HG02798 (cell line): ENCODE results near the gene PLEKHN1.
"Not testable (repeated sequence)": the region's sequence is repeated elsewhere in the genome, so short reads cannot be mapped to it uniquely, and the experiment has no call there.

Experiments
- ATAC-seq: cut with Tn5 transposase; IDR thresholded peaks from one replicate; pipeline ENCODE4 v1.9.1; 2021; ENCODE audit warnings: mild to moderate bottlenecking; ENCODE audit not compliant: unreplicated experiment, poor library complexity

PLEKHN1 gene

DNA sequence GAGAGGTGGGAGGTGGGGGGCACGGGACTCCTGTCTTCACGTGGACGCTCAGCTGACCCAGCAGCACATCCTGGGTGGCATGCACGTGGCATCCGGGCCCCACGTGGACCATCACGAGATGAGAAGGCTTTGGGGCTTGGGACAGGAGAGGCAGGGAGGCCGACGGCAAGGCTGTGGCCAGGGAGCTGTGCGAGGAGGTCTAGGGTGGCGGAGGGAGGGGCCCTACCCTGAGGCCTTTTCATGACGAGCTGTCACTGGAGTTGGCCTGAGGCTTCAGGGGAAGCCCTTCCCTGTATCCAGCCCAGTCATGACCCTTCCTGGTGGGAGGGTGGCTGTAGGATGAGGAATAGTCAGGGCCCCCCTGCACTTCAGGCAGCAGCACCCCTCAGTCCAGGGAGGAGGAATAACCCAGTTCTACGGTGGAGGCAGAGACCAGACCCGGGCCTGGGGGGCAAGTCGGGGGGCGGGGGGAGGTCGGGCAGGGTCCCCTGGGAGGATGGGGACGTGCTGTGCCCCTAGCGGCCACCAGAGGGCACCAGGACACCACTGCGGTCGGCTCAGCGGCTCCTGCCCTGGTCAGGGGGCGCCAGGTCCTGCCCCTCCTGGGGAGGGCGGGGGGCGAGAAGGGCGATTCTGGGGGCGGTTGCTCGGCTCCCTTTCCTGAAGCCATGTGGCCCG lies 17.7 kb downstream of the PLEKHN1 start:
- peak; percentile 53 for ATAC-seq

DNA sequence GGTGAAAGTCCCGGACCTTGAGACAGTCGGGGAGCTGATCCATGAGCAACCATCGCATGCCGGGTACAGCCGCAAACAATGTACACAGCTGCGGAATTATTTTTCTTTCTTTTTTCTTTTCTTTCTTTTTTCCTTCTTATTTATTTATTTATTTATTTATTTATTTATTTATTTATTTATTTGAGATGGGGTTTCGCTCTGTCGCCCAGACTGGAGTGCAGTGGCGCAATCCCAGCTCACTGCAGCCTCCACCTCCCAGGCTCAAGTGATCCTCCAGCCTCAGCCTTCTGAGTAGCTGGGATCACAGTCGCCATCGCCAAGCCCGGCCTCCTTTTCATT lies 18.2 kb downstream of the PLEKHN1 start:
- ATAC-seq = no peak

DNA sequence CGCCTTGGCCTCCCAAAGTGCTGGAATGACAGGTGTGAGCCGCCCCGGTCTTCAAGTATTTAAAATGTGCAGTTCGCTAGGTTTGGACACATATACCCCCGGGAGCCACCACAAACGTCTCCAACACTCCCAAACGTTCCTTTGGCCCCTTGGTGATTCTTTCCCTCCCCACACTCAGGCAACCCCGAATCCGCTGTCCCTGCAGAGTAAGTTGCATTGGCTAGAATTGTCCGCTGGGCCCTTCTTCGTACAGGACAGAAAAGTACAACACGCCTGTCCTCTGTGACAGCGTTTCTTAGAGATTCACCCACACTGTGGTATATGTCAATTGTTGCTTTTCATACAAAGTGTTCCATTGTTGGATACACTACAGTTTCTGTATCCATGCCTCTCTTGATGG lies 18.8 kb downstream of the PLEKHN1 start:
- no peak for ATAC-seq

GRCh38 chr1:988061-988460 lies 21.8 kb downstream of the PLEKHN1 start:
- not testable (repeated sequence) for ATAC-seq

DNA sequence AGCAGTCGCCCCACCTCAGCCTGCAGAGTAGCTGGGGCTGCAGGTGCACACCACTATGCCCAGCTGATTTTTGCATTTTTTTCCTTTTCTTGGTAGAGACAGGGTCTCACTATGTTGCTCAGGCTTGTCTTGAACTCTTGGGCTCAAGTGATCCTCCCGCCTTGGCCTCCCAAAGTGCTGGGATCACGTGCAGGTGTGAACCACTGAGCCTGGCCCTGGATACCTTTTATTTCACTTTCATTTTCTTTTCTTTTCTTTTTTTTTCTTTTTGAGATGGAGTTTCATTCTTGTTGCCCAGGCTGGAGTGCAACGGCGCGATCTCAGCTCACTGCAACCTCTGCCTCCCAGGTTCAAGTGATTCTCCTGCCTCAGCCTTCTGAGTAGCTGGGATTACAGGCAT lies 25.0 kb downstream of the PLEKHN1 start:
- not testable (repeated sequence) for ATAC-seq

GRCh38 chr1:991895-992294 lies 25.6 kb downstream of the PLEKHN1 start:
- no peak for ATAC-seq

DNA sequence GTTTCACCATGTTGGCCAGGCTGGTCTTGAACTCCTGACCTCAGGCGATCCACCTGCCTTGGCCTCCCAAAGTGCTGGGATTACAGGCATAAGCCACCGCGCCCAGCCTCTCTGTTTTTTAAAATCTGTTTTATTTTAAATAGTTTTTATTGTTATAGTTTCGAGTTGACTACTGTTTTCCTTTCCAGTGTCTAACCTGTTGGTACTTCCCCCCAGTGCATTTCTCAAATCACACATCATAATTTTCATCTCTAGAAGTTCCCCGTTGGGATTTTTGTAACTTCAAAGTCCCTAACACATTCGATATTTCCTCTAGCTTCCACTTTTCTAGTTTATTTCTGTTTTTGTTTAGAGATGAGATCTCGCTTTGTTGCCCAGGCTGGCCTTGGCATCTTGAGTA lies 26.1 kb downstream of the PLEKHN1 start:
- ATAC-seq = no peak

DNA sequence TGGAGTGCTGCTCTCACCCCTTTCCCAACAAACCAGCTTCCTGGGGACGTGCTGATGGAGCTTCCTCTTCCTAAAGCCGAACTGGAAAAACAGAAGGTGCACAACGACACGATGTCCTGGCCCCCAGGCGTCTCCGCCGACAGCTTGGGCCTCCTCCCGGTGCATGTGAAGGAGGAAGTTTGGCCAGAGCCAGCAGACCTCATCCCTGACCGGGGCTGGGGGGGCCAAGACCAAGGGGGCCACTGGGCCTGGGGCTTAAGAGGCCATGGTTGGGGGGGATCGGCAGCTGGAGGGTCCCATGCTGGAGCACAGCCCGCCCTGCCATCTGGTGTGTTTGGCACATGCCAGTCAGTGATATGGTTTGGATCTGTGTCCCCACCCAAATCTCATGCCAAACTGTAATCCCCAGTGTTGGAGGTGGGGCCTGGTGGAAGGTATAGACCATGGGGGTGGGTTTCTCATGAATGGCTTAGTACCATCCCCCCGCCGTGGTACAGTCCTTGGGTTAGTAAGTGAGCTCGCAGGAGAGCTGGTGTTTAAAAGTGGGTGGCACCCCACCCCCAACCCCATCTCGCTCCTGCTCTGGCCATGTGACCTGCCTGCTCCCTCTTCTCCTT lies 27.2 kb downstream of the PLEKHN1 start:
- ATAC-seq = no peak

DNA sequence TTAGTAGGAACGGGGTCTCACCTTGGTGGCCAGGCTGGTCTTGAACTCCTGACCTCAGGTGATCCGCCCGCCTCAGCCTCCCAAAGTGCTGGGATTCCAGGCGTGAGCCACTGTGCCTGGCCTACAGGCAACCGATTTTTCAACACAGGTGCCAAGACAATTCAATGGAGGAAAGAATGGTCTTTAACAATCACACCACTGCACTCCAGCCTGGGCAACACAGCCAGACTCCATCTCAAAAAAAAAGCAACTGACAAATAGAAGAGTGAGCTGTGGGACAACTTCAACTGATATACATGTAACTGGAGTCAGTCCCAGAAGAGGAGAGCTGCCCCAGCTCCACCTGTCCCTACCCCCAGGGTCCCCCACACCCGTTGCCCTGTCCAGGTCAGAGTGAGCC lies 28.3 kb downstream of the PLEKHN1 start:
- not testable (repeated sequence) for ATAC-seq

- no peak for ATAC-seq
Observed at GRCh38 chr1:995665-996633, 29.7 kb downstream of the PLEKHN1 start.

DNA sequence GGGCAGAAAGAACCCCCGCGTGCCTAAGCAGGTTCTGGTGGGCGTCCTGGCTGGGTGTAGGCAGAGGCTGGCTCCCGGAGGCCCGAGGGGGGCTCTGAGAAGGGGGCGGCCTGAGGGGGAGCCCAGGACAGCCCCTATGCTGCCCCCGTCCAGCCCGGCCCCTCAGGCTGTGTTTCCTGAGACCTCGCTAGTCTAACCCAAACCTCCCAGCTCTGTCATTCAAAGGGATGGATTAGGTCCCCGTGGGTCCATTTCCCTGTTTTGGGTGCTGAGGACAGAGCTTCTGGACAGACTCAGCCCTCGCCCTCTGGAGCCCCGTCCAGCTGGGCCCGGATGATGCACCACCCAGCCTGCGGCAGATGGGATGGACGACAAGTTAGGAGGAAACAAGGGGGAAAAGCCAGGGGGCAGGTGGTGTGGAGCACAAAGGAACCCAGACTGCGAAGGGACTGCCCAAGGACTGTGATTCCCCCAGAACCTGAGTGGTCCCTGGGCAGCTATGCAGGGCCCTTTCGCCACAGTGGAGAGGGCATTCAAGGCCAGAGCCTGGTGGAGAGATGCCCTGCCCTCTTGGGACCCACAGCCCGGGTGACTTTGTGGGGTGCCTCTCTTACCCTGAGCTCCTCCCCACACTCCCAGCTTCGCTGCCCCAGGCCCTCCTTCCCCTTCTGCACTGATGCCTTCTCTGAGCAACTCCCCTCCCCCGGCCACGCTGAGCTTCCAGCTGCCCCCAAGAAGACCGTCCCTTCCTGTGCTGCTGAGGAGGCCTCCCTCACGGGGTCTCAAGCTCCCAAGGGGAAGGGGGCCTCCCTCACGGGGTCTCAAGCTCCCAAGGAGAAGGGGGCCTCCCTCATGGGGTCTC lies 30.8 kb downstream of the PLEKHN1 start:
- no peak for ATAC-seq

GRCh38 chr1:997713-997992 lies 31.4 kb downstream of the PLEKHN1 start:
- no peak for ATAC-seq

- ATAC-seq = no peak
Observed at GRCh38 chr1:997993-998744, 31.9 kb downstream of the PLEKHN1 start.

DNA sequence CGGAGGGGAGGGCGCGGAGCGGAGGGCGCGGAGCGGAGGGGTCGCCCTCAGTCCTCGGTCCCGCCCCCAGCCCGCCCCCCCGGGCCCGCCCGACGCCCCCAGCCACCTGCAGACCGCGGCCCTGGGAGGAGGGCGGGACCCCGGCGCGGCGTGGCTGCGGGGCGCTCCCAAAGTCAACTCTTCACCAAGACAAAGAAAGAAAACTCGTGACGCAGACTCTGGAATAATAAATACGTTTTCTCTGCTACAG lies 32.4 kb downstream of the PLEKHN1 start:
- ATAC-seq = no peak

DNA sequence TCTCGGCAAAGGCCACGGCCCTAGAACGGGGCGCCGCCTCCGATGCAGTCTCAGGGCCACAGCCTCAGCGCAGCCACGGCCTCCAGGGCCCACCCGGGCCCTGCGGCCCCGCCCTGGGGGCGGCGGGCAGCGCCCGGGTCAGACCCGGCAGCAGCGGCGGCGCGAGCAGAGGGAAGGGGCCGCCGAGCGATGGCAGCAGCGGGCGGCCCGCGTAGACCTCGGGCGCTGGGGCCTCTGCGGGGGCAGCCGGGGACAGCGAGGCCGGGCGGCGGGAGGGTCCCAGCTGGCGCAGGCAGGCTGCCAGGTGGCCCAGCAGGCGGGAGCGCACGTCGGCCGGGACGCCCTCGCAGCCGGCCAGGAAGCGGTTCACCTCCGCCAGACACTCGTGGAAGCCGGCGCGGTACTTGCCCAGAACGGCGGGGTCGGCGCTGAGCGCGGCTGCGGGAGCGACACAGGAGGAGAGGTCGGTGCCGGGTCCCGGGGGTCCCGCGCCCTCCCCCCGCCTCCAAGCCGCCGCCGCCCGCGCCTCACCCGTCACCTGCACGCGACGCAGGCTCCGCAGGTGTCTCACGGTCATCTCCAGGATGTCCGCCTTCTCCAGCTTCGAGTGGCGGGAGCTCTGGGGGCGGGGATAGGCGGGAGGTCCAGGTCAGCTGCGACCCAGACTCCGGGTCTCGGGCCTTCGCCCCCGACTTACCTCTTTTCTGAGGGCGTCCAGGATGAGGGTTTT lies 32.9 kb downstream of the PLEKHN1 start:
- no peak for ATAC-seq

GRCh38 chr1:999725-1000356 lies 33.6 kb downstream of the PLEKHN1 start, which contains the start of gene HES4:
HES4 (minus strand) TSS chr1:1000097; CDS start chr1:999973, 124 bp downstream.
- no peak for ATAC-seq

GRCh38 chr1:1000357-1001056 lies 34.2 kb downstream of the PLEKHN1 start:
- no peak for ATAC-seq

DNA sequence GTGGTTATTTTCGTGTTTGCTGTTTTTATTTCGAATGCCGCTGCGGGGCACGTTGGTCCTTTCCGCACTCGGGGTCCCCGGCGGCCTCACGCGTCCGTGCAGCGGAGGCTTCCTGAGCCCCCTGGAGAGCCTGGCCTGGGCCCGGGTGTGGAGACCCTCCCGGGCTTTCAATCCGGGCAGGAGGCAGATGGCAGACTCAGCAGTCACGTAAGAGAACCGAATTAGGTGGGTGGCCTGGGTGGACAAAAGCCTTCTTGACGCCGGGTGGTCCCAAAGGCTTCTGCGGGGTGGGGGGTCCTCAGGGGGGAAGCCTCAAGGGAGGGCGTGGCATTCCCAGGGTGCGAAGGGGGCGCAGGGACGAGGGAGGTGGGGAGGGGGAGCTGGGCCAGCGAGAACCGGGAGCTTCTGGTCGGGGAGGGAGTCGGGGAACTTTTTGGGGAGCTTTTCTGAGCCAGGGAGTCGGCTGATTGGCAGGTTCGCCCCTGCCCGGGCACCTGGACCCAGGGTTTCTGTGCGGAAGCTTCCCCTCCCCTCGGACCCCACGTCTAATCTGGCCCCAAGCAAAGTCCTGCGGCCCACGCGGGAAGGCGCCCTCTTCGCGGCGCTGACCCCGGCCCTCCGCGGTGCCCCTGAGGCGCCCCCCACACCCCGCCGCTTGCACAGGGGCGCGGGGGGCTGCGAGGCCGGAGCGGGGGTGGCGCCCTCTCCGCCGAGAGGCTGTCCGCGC lies 34.9 kb downstream of the PLEKHN1 start:
- no peak for ATAC-seq
